Endothelial cell of umbilical vein (primary cell): ENCODE data around the gene HSD17B4.
A peak's percentile ranks its signal among the peaks of the same experiment; 100 is the strongest.

Experiments
- CTCF ChIP-seq, 2 donors: IDR thresholded peaks; 1 replicate in 1 of 2; 2 replicates in 1 of 2; pipeline ENCODE4 v1.5.1; 2011; ENCODE audit warnings: low read length in 2 of 2, mild to moderate bottlenecking in 2 of 2, moderate library complexity in 2 of 2, control low read depth in 1 of 2, inconsistent platforms in 1 of 2, low read depth in 1 of 2; ENCODE audit not compliant: insufficient read depth in 1 of 2; ENCODE audit errors: extremely low read depth in 1 of 2
- EZH2 ChIP-seq: IDR thresholded peaks from 2 replicates; pipeline ENCODE4 v1.6.1; 2012; ENCODE audit warnings: borderline replicate concordance, low read depth, mild to moderate bottlenecking, moderate library complexity, low read length, inconsistent platforms; ENCODE audit not compliant: severe bottlenecking
- MAX ChIP-seq: IDR thresholded peaks from 2 replicates; pipeline ENCODE4 v1.6.1; 2011; ENCODE audit not compliant: insufficient read depth, insufficient read length
- POLR2A ChIP-seq: IDR thresholded peaks from 2 replicates; pipeline ENCODE4 v1.6.1; 2012; ENCODE audit warnings: low read depth, mild to moderate bottlenecking, control low read depth, low read length
- POLR2AphosphoS5 ChIP-seq: IDR thresholded peaks from 2 replicates; pipeline ENCODE4 v1.6.1; 2012; ENCODE audit warnings: low read depth, mild to moderate bottlenecking, control low read depth, low read length, moderate library complexity; ENCODE audit not compliant: insufficient read depth

GRCh38 chr5:119411361-119412278 lies 40.7 kb upstream of the HSD17B4 start:
- TF ChIP-seq MAX (no peak), CTCF (IDR thresholded peaks at IDR 0.05; ENCODE audit: extremely low read depth in 1 of 2, insufficient read depth in 1 of 2, low read depth in 1 of 2, low read length in 2 of 2) (peak; percentile 70 to 78), POLR2AphosphoS5 (no peak), POLR2A (no peak), EZH2 (no peak)
